Osteocyte (in vitro differentiated cells): ENCODE data around the gene ECE2. TPM values are rescaled to one million over a fixed set of nuclear protein-coding genes. Genes with fewer than 3 reads are reported as not detected.
A peak's percentile ranks its signal among the peaks of the same experiment; 100 is the strongest.

Experiments used
- DNase-seq: peaks from one replicate; pipeline ENCODE4 v3.0.0; 2021; ENCODE audit warnings: mixed read lengths; ENCODE audit not compliant: unreplicated experiment; ENCODE audit errors: extremely low spot score
- H3K27ac Mint-ChIP-seq: one replicate; pipeline ENCODE4 v1.8.0; 2021; ENCODE audit warnings: mild to moderate bottlenecking, mixed read lengths; ENCODE audit not compliant: unreplicated experiment
- H3K27me3 Mint-ChIP-seq: one replicate; pipeline ENCODE4 v1.8.0; 2021; ENCODE audit warnings: mixed read lengths; ENCODE audit not compliant: unreplicated experiment
- H3K36me3 Mint-ChIP-seq: one replicate; pipeline ENCODE4 v1.8.0; 2021; ENCODE audit warnings: mixed read lengths; ENCODE audit not compliant: unreplicated experiment
- H3K4me1 Mint-ChIP-seq: one replicate; pipeline ENCODE4 v1.8.0; 2021; ENCODE audit warnings: mixed read lengths; ENCODE audit not compliant: unreplicated experiment
- H3K4me3 Mint-ChIP-seq: one replicate; pipeline ENCODE4 v1.8.0; 2021; ENCODE audit warnings: mild to moderate bottlenecking, moderate library complexity, mixed read lengths; ENCODE audit not compliant: unreplicated experiment
- H3K9me3 Mint-ChIP-seq: one replicate; pipeline ENCODE4 v1.8.0; 2021; ENCODE audit warnings: mixed read lengths; ENCODE audit not compliant: unreplicated experiment
- total RNA-seq: library from RNA; stranded (reverse); gene quantifications from 2 replicates; pipeline ENCODE4 v1.2.1, GENCODE V29; 2021
- TF ChIP-seq, protein P1 (sequence below): fragments of 200-600 bp; sonication (generic); IDR thresholded peaks from 2 replicates; pipeline ENCODE4 v1.5.0; 2021; ENCODE audit warnings: antibody characterized with exemption, mild to moderate bottlenecking, moderate library complexity

ECE2 gene
- total RNA-seq, 1 donor from 2014 or later = not detected

GRCh38 chr3:184333700-184334099 is 57.9 kb downstream of the ECE2 start:
- no peak for DNase-seq
- H3K27ac Mint-ChIP-seq = peak overlapping the region; percentile 78
- peaks cover 48% of the 10 kb centered on the region for H3K36me3 Mint-ChIP-seq
- peaks cover 31% of the 10 kb centered on the region for H3K4me1 Mint-ChIP-seq
- H3K4me3 Mint-ChIP-seq = peak overlapping the region; percentile 5
- no peaks in the 10 kb centered on the region for H3K27me3 Mint-ChIP-seq
- TF ChIP-seq, protein P1, sequence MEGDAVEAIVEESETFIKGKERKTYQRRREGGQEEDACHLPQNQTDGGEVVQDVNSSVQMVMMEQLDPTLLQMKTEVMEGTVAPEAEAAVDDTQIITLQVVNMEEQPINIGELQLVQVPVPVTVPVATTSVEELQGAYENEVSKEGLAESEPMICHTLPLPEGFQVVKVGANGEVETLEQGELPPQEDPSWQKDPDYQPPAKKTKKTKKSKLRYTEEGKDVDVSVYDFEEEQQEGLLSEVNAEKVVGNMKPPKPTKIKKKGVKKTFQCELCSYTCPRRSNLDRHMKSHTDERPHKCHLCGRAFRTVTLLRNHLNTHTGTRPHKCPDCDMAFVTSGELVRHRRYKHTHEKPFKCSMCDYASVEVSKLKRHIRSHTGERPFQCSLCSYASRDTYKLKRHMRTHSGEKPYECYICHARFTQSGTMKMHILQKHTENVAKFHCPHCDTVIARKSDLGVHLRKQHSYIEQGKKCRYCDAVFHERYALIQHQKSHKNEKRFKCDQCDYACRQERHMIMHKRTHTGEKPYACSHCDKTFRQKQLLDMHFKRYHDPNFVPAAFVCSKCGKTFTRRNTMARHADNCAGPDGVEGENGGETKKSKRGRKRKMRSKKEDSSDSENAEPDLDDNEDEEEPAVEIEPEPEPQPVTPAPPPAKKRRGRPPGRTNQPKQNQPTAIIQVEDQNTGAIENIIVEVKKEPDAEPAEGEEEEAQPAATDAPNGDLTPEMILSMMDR = no peak
- no peaks in the 10 kb centered on the region for H3K9me3 Mint-ChIP-seq

- no peaks in the 10 kb centered on the region for H3K9me3 Mint-ChIP-seq
- peaks cover 34% of the 10 kb centered on the region for H3K4me1 Mint-ChIP-seq
- TF ChIP-seq, protein P1 = no peak
- peak overlapping the region; percentile 78 for H3K27ac Mint-ChIP-seq
- peaks cover 40% of the 10 kb centered on the region for H3K36me3 Mint-ChIP-seq
- H3K4me3 Mint-ChIP-seq = peak overlapping the region; percentile 26
- H3K27me3 Mint-ChIP-seq = no peaks in the 10 kb centered on the region
- no peak for DNase-seq
Observed at GRCh38 chr3:184334470-184335158, 58.8 kb downstream of the ECE2 start.

DNA sequence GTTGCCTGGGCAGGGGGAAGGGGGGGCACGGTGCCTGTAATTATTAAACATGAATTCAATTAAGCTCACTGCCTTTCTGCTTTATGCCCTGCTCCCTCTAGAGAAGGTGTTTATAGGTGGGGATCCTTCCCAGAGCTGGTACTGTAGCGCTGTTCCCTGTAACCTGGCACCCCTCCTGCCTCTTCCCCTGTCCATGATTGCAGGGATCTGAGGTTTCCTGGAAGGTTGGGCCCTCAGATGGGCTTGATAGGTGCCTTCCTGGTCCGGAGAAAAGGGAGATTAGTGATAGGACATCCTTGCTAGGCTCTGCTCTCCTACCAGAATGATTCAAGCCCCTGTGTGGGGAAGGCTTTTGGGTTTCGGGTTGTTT is 59.5 kb downstream of the ECE2 start:
- peaks cover 35% of the 10 kb centered on the region for H3K36me3 Mint-ChIP-seq
- DNase-seq = no peak
- H3K4me3 Mint-ChIP-seq = peak overlapping the region; percentile 79
- no peaks in the 10 kb centered on the region for H3K9me3 Mint-ChIP-seq
- H3K27me3 Mint-ChIP-seq = no peaks in the 10 kb centered on the region
- TF ChIP-seq, protein P1 = no peak
- H3K4me1 Mint-ChIP-seq = peaks cover 34% of the 10 kb centered on the region
- peak overlapping the region; percentile 91 for H3K27ac Mint-ChIP-seq

DNA sequence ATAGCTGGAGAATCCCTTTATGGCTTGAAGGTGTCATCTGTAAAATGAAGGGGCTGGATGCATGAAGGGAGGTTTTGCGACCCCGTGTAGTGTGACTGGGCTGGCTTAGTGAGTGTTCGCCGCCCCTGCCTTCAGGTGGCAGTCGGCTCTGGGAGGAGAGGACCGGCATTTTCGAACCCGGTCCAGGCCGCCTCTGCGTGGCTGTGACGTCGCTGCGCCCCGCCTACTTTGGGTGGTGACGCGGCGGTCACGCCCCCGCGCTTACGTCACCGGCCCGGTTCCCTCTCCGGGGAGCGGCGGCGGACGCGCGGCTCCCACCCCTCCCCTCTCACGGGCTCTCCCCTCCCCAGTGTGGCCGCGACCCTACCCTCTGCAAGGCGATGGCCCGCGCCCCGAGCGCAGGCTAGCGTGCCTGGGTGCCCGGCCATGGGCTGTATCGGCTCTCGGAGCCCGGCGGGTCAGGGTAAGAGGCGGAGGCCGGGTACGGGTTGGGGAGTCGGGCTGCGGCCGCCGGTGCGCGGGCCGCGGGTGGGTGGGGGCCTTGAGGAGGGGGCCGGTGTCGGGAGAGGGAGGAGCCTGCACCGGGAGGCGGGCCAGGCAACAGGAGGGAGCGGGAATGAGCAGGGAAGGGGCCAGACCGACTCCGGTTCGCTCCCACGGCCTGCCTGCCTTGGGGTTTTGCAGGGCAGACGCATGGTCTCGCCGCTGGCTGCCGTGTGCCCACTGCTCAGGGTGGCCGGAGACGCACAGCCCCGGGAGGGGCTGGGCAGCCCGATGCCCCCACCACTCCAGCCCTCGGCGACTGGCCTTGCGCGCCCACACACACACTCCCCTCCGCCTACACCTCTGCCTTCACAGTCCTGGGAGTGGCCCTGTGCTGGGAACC is 60.1 kb downstream of the ECE2 start:
- no peaks in the 10 kb centered on the region for H3K27me3 Mint-ChIP-seq
- peak overlapping the region; percentile 79 for H3K4me3 Mint-ChIP-seq
- TF ChIP-seq, protein P1 = no peak
- H3K4me1 Mint-ChIP-seq = peaks cover 35% of the 10 kb centered on the region
- no peaks in the 10 kb centered on the region for H3K9me3 Mint-ChIP-seq
- peak overlapping the region; percentile 91 for H3K27ac Mint-ChIP-seq
- H3K36me3 Mint-ChIP-seq = peaks cover 34% of the 10 kb centered on the region
- peak; percentile 92 for DNase-seq
